Measurements from ENCODE around the gene PFDN4. TPM values are rescaled to one million over a fixed set of nuclear protein-coding genes. Genes with fewer than 3 reads are reported as not detected.

PFDN4 gene
- total RNA-seq, 6 experiments from 2014 or later, result 31.6 to 37.1 (median 35.1) TPM

DNA sequence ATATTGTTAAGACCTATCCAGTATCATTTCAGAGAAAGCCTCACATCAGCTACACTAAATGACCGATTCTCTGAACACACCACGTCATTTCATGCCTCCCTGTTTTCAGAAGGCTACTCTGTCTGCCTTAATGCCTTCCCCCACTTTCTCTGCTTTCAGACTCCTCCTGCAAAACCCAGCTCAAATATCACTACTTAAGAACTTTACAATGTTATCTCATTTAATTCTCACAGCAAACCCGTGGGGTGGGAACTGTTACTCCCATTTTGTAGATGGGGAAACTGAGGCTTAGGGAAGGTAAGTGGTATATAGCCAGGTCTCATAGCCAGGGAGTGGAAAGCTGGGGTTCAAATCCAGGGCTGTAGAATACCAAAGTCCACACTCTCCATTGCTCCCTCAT, 36.9 kb upstream of the PFDN4 start:
- no peak overlapping the region for H3K27ac Mint-ChIP-seq
- H3K4me1 Mint-ChIP-seq (ENCODE audit: low read depth), result peaks cover 33% of the 10 kb centered on the region
- no peaks in the 10 kb centered on the region for H3K9me3 Mint-ChIP-seq
- peaks cover 29% of the 10 kb centered on the region for H3K27me3 Mint-ChIP-seq (ENCODE audit: insufficient read depth)
- no peaks in the 10 kb centered on the region for H3K36me3 Mint-ChIP-seq (ENCODE audit: low read depth)
- TF ChIP-seq, protein P1, sequence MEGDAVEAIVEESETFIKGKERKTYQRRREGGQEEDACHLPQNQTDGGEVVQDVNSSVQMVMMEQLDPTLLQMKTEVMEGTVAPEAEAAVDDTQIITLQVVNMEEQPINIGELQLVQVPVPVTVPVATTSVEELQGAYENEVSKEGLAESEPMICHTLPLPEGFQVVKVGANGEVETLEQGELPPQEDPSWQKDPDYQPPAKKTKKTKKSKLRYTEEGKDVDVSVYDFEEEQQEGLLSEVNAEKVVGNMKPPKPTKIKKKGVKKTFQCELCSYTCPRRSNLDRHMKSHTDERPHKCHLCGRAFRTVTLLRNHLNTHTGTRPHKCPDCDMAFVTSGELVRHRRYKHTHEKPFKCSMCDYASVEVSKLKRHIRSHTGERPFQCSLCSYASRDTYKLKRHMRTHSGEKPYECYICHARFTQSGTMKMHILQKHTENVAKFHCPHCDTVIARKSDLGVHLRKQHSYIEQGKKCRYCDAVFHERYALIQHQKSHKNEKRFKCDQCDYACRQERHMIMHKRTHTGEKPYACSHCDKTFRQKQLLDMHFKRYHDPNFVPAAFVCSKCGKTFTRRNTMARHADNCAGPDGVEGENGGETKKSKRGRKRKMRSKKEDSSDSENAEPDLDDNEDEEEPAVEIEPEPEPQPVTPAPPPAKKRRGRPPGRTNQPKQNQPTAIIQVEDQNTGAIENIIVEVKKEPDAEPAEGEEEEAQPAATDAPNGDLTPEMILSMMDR (IDR thresholded peaks at IDR 0.05), result no peak
- no peak for DNase-seq
- no peak overlapping the region for H3K4me3 Mint-ChIP-seq

DNA sequence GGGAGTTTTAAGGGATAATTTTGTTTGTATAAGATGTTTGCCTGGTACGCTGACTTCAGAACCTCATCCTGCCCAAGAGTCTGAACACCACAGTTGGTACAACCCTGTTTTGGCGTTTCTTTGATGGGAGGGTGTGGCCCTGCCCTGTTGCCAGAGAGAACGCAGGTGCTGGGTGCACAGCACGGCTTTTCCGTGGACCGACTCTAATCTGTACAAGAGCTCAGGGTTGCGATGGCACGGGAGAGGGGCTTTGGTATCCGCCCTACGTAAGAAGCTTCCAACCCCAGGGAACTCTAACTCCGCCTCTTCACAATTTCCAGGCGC, 35.4 kb upstream of the PFDN4 start:
- H3K9me3 Mint-ChIP-seq, result no peaks in the 10 kb centered on the region
- TF ChIP-seq, protein P1 (IDR thresholded peaks at IDR 0.05), result no peak
- H3K4me1 Mint-ChIP-seq (ENCODE audit: low read depth), result peaks cover 39% of the 10 kb centered on the region
- peaks cover 29% of the 10 kb centered on the region for H3K27me3 Mint-ChIP-seq (ENCODE audit: insufficient read depth)
- H3K4me3 Mint-ChIP-seq, result no peak overlapping the region
- H3K36me3 Mint-ChIP-seq (ENCODE audit: low read depth), result no peaks in the 10 kb centered on the region
- no peak overlapping the region for H3K27ac Mint-ChIP-seq
- DNase-seq, result no peak

DNA sequence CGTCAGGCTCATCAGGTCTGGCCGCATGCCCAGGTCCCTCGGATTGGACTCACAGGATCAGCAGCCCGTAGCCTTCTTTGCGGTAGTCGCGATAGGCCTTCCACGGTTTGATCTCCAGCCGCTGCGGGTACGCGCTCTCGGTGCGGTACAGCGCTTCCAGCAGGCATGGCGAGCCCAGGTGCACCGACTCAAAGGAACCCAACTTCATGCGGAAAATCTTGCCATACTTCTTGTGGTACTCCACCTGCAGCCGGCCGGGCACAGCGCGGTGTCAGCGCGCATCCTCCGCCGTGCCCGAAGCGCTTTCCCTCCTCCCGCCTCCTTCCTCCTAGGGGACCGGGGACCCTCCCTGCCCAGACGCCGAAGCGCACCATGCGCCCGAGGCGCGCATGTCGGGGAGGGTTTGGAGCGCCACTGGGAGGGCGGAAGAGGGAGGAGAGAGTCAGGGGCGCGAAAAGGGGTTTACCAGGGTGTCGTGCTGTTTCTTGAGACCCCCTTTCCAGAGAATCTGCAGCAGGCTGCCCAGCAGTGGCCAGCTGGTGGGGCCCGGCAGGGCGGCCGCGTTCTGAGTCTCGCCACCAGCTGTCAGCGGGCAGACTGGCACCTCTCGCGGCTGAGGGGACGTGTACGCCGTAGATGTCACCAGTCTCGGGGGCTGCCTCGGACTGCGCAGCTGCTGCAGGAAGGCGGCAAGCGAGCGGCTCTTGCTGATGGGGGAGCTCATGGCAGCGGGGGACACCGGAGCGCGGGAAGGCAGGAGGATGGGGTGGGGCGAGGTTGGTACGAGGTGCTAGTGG, 34.8 kb upstream of the PFDN4 start:
- Mint-ChIP-seq H3K27me3 (ENCODE audit: insufficient read depth) (peaks cover 29% of the 10 kb centered on the region), H3K9me3 (no peaks in the 10 kb centered on the region), H3K4me1 (ENCODE audit: low read depth) (peaks cover 36% of the 10 kb centered on the region), H3K27ac (no peak overlapping the region), H3K36me3 (ENCODE audit: low read depth) (no peaks in the 10 kb centered on the region), H3K4me3 (peak overlapping the region; percentile 64; the same call in 1 of the 2 replicates)
- TF ChIP-seq, protein P1 (IDR thresholded peaks at IDR 0.05), result no peak
- no peak for DNase-seq

DNA sequence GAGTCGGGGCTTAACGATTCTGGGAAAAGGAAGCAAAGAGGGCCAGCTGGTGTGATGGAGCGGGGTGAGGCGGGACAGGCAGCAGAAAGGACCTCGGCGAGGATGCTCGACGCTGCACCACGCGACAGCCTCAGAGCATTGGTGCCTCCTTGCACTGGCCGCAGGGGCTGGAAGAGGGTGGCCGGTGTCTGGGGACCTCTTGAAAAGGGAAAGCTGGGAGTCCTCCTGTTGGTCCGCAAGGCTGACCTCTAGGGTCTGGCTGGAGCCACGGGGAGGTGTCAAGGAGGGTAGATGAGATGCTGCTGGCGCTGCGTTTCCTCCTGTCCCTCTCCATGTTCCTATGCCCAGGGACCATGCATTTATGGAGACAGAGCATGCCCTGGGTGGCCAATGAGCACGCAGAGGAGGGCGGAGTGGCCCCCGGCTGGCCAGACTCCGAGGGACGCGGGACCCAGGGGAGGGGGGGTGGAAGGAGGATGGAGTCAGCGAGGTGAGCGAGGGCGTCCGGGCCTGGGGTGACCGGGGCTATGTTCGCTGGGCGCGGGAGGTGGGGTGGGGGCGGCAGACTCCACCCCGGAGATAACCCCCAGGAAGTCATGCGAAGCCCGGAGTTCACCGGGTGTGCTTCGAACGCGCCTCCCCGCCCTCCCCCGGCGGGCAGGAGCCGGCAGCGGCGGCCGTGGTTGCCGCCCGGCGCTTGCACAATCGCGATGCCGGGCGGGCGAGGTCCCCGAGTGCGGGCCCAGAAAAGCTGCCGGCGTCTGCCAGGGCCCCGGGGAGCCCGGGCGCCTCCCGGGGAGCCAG, 34.0 kb upstream of the PFDN4 start, which contains the start of gene CYP24A1:
CYP24A1 (minus strand) TSS at position 334 of the 804 bp plus-strand sequence. CDS start 407 bp downstream, outside the sequence.
- Mint-ChIP-seq H3K36me3 (ENCODE audit: low read depth) (no peaks in the 10 kb centered on the region), H3K27ac (no peak within 1 kb of the TSS), H3K27me3 (ENCODE audit: insufficient read depth) (peaks cover 29% of the 10 kb centered on the region), H3K4me3 (peak within 1 kb of the TSS; percentile 78), H3K9me3 (no peaks in the 10 kb centered on the region), H3K4me1 (ENCODE audit: low read depth) (peaks cover 34% of the 10 kb centered on the region)
- TF ChIP-seq, protein P1 (IDR thresholded peaks at IDR 0.05), result no peak
- DNase-seq, result no peak

DNA sequence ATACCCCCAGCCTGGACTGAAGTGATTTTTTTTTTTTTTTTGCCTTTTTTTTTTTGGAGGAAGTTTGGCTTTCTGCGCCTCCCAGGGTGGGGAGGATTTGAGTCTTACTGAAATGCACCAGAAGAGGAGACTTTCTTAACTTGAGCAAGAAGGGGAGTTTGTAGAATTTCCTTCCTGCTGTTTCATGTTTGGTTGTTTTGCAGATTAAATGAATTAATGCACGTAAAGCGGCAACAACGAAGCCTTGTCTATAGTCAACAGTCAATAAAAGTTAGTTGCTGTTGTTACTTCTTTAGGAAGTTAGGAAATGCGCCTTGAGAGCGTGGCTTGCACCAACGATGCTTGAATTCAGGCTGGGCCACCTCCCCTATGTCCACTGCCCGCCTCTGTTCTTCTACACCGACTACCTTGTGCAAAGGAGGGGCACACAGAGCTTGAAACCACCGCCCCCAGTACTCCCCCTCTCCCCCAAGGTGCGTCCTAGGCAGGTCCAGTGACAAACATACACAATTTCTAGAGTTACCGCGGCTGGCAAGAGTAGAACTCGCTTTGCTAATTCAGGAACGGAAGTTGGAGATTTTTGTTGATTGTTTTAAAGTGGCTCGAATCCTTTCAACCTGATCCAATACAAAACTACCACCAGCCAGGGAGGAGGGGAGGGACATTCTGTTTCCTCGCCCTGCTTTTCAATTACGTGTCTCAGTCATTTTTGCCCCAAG, 33.3 kb upstream of the PFDN4 start:
- no peaks in the 10 kb centered on the region for H3K36me3 Mint-ChIP-seq (ENCODE audit: low read depth)
- H3K27me3 Mint-ChIP-seq (ENCODE audit: insufficient read depth), result peaks cover 29% of the 10 kb centered on the region
- H3K9me3 Mint-ChIP-seq, result no peaks in the 10 kb centered on the region
- H3K4me1 Mint-ChIP-seq (ENCODE audit: low read depth), result peaks cover 27% of the 10 kb centered on the region
- no peak for DNase-seq
- TF ChIP-seq, protein P1 (IDR thresholded peaks at IDR 0.05), result no peak
- H3K27ac Mint-ChIP-seq, result no peak overlapping the region
- peak overlapping the region; percentile 78 for H3K4me3 Mint-ChIP-seq
